ENCODE measurements around the gene ESRRA. TPM values are rescaled to one million over a fixed set of nuclear protein-coding genes. Genes with fewer than 3 reads are reported as not detected.

Gene ESRRA
- total RNA-seq, 4 donors from 2014 or later = 192 to 471 (median 260) TPM

DNA sequence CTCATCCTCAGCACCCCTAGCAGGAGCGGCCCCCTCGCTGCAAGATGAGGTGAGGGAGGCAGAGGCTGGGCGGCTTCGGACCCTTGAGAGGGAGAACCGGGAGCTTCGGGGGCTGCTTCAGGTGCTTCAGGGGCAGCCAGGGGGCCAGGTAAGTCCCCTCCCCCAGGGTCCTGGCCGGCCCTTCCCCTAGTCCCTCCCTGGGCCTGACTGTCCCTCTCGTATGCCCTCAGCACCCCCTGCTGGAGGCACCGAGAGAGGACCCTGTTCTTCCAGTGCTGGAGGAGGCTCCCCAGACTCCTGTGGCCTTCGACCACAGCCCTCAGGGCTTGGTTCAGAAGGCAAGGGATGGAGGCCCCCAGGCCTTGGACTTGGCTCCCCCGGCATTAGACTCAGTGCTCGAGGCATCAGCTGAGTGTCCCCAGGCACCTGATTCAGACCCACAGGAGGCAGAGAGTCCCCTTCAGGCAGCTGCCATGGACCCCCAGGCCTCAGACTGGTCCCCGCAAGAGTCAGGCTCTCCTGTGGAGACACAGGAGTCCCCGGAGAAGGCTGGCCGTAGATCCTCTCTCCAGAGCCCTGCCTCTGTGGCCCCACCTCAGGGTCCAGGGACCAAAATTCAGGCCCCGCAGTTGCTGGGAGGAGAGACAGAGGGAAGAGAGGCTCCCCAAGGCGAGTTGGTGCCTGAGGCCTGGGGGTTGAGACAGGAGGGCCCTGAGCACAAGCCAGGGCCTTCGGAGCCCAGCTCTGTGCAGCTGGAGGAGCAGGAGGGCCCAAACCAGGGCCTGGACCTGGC lies 38.6 kb downstream of the ESRRA start:
- in situ Hi-C loops (cut with MboI; ENCODE audit: low sequenced_read_pairs in 4 of 4) = no loop called here
- H3K4me3 ChIP-seq = no peak overlapping the region
- ATAC-seq (no peak), DNase-seq (no peak)
- H3K4me1 ChIP-seq = peaks cover 0 to 4% of the 10 kb centered on the region in 2 donors
- H3K27me3 ChIP-seq = no peaks in the 10 kb centered on the region
- no peak overlapping the region for H3K27ac ChIP-seq
- TF ChIP-seq POLR2A (IDR thresholded peaks at IDR 0.05) = no peak
- peak in 3 of 5 experiments; percentile 20 to 40 (median 32) for TF ChIP-seq CTCF (IDR thresholded peaks at IDR 0.05 in 4 of 5, conservative IDR thresholded peaks at IDR 0.05 in 1 of 5)
- H3K9me3 ChIP-seq = no peaks in the 10 kb centered on the region
- H3K36me3 ChIP-seq = no peaks in the 10 kb centered on the region
- intact Hi-C loops (cut with DNase I; ENCODE audit: low total_unique reads) = loop anchor here (5.0 kb wide), 1 partner anchor 37 kb away; the partner anchor contains the start of gene ESRRA

DNA sequence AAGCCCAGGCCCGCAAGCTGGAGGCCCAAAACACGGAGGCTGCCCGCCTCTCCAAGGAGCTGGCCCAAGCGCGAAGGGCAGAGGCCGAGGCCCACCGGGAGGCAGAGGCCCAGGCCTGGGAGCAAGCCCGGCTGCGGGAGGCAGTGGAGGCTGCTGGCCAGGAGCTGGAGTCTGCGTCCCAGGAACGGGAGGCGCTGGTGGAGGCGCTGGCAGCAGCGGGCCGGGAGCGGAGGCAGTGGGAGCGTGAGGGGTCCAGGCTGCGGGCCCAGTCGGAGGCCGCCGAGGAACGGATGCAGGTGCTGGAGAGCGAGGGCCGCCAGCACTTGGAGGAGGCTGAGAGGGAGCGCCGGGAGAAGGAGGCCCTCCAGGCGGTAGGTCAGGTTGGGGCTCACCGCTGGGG lies 39.5 kb downstream of the ESRRA start:
- Histone ChIP-seq H3K27ac (no peak overlapping the region), H3K4me1 (peaks cover 0 to 4% of the 10 kb centered on the region in 2 donors), H3K27me3 (no peaks in the 10 kb centered on the region), H3K4me3 (no peak overlapping the region), H3K9me3 (no peaks in the 10 kb centered on the region), H3K36me3 (no peaks in the 10 kb centered on the region)
- DNase-seq = no peak
- in situ Hi-C loops (cut with MboI; ENCODE audit: low sequenced_read_pairs in 4 of 4) = no loop called here
- no peak for TF ChIP-seq POLR2A (IDR thresholded peaks at IDR 0.05)
- TF ChIP-seq CTCF (IDR thresholded peaks at IDR 0.05 in 4 of 5, conservative IDR thresholded peaks at IDR 0.05 in 1 of 5) = no peak
- intact Hi-C loops (cut with DNase I; ENCODE audit: low total_unique reads) = loop anchor here (5.0 kb wide), 1 partner anchor 37 kb away; the partner anchor contains the start of gene ESRRA
- no peak for ATAC-seq

DNA sequence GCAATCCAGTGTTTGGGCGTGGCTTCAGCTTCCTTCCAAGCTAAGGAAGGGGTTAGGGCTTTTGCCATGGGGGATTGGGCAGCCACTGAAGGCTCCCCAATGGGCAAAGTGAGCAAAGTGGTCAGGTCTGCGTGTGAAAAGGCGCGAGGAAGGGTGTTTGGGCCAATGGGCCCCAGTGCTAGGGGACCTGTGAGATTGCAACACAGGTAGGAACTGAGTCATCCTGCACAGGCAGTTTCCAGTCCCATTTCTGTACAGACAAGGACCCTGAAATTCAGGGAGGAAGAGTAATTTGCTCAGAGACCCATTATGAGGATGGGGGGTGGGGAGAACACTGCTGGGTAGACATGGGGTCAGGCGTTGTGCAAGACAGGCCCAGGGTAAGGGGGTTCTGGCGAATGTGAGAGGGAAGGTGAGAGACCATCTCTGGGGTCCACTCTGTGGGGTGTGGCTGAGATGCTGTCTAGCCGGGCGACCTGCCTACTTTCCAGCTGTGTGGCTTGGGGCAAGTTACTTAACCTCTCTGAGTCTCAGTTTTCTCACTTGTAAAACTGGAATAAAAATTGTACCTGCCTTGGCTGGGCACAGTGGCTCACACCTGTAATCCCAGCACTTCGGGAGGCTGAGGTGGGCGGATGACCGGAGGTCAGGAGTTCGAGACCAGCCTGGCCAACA lies 42.0 kb downstream of the ESRRA start:
- no peaks in the 10 kb centered on the region for H3K27me3 ChIP-seq
- no peak overlapping the region for H3K27ac ChIP-seq
- intact Hi-C loops (cut with DNase I; ENCODE audit: low total_unique reads) = no loop called here
- no peaks in the 10 kb centered on the region for H3K9me3 ChIP-seq
- in situ Hi-C loops (cut with MboI; ENCODE audit: low sequenced_read_pairs in 4 of 4) = no loop called here
- H3K4me3 ChIP-seq = no peak overlapping the region
- DNase-seq = no peak
- no peaks in the 10 kb centered on the region for H3K4me1 ChIP-seq
- no peak for ATAC-seq
- no peaks in the 10 kb centered on the region for H3K36me3 ChIP-seq
- no peak for TF ChIP-seq CTCF (IDR thresholded peaks at IDR 0.05 in 4 of 5, conservative IDR thresholded peaks at IDR 0.05 in 1 of 5)
- TF ChIP-seq POLR2A (IDR thresholded peaks at IDR 0.05) = no peak

GRCh38 chr11:64348383-64349024 lies 43.2 kb downstream of the ESRRA start:
- Histone ChIP-seq H3K9me3 (no peaks in the 10 kb centered on the region), H3K36me3 (no peaks in the 10 kb centered on the region), H3K27me3 (peaks cover 0 to 7% (median 5%) of the 10 kb centered on the region in 3 donors), H3K27ac (no peak overlapping the region), H3K4me3 (no peak overlapping the region), H3K4me1 (no peaks in the 10 kb centered on the region)
- in situ Hi-C loops (cut with MboI; ENCODE audit: low sequenced_read_pairs in 4 of 4) = no loop called here
- intact Hi-C loops (cut with DNase I; ENCODE audit: low total_unique reads) = no loop called here
- TF ChIP-seq POLR2A (IDR thresholded peaks at IDR 0.05) (no peak), CTCF (IDR thresholded peaks at IDR 0.05 in 4 of 5, conservative IDR thresholded peaks at IDR 0.05 in 1 of 5) (no peak)
- ATAC-seq = no peak
- no peak for DNase-seq

Measured in gastrocnemius medialis (tissue), 4 donors.